A549 (cell line): ENCODE data around the gene ELF2. TPM values are rescaled to one million over a fixed set of nuclear protein-coding genes. Genes with fewer than 3 reads are reported as not detected.

Experiments
- ATAC-seq, 2 experiments: fragments of 200-7000 bp in 1 of 2; fragments of >200 bp in 1 of 2; cut with Nextera tagmentation in 1 of 2; cut with Tn5 transposase in 1 of 2; 3 replicates each; pipeline versions ENCODE4 v1.8.0 to v1.9.1; 2018 to 2020; ENCODE audit warnings: mild to moderate bottlenecking in 1 of 2, moderate library complexity in 1 of 2
- CTCF ChIA-PET: fragments of 300-600 bp; sonication (Branson Sonifier 250); formaldehyde crosslinking; extraction: SDS; loops from one replicate; lab custom pipeline; 2021; ENCODE audit warnings: antibody characterized with exemption, inconsistent platforms; lab: Yijun Ruan, JAX
- POLR2A ChIA-PET: fragments of 350-600 bp; formaldehyde crosslinking; extraction: SDS; loops from one replicate; lab custom pipeline; 2021; ENCODE audit warnings: antibody characterized with exemption, inconsistent platforms; lab: Yijun Ruan, JAX
- DNase-seq, 2 experiments: peaks; one replicate each; pipeline versions ENCODE4 v3.0.0 to v3.0.0-alpha.2; 2011 to 2016; ENCODE audit warnings: low read depth in 1 of 2, low spot score in 1 of 2
- FAIRE-seq: peaks from 2 replicates; lab custom pipeline; 2011; peaks lifted over from hg19 to GRCh38; lab: Jason Lieb, UNC
- H3K27ac ChIP-seq, 2 experiments: fragments of >200 bp; sonication (Bioruptor Twin); formaldehyde crosslinking; 3 replicates each; pipeline ENCODE4 v1.5.1; 2016 to 2017
- H3K4me1 ChIP-seq: fragments of >200 bp; sonication (Bioruptor Twin); formaldehyde crosslinking; 3 replicates; pipeline ENCODE4 v1.6.1; 2016
- H3K4me2 ChIP-seq: fragments of >200 bp; sonication (Bioruptor Twin); formaldehyde crosslinking; 3 replicates; pipeline ENCODE4 v1.6.1; 2016
- H3K4me3 ChIP-seq: fragments of >200 bp; sonication (Bioruptor Twin); formaldehyde crosslinking; 3 replicates; pipeline ENCODE4 v1.5.1; 2016
- H3K9me3 ChIP-seq: fragments of >200 bp; sonication (Bioruptor Twin); formaldehyde crosslinking; 3 replicates; pipeline ENCODE4 v1.6.1; 2016
- ATOH8 ChIP-seq: fragments of 250-450 bp; sonication (Bioruptor Pico); IDR thresholded peaks from 2 replicates; pipeline ENCODE4 v1.5.0; 2020; ENCODE audit warnings: low read depth, mild to moderate bottlenecking, moderate library complexity
- BCL3 ChIP-seq: fragments of >200 bp; sonication (Bioruptor Twin); formaldehyde crosslinking; IDR thresholded peaks from 3 replicates; pipeline ENCODE4 v1.6.1; 2016
- CBX2 ChIP-seq: fragments of 200-600 bp; sonication (generic); IDR thresholded peaks from 2 replicates; pipeline ENCODE4 v1.6.1; 2016; ENCODE audit warnings: low read depth, mild to moderate bottlenecking, borderline replicate concordance
- CBX8 ChIP-seq: fragments of 200-600 bp; sonication (generic); IDR thresholded peaks from 2 replicates; pipeline ENCODE4 v1.6.1; 2016
- CEBPB ChIP-seq, 2 experiments: fragments of >200 bp in 1 of 2; sonication (Bioruptor Twin) in 1 of 2; formaldehyde crosslinking in 1 of 2; IDR thresholded peaks; 2 replicates each; pipeline ENCODE4 v1.6.1; 2012 to 2016
- CTCF ChIP-seq: fragments of >200 bp; sonication (Bioruptor Twin); formaldehyde crosslinking; IDR thresholded peaks from 3 replicates; pipeline ENCODE4 v1.5.1; 2016
- E2F6 ChIP-seq: IDR thresholded peaks from 2 replicates; pipeline ENCODE4 v1.6.1; 2012; ENCODE audit warnings: low read depth, borderline replicate concordance
- EHF ChIP-seq: fragments of 250-450 bp; sonication (Bioruptor Pico); IDR thresholded peaks from 2 replicates; pipeline ENCODE4 v1.5.0; 2020; ENCODE audit warnings: mild to moderate bottlenecking
- EHMT2 ChIP-seq: fragments of 200-600 bp; sonication (generic); IDR thresholded peaks from 2 replicates; pipeline ENCODE4 v1.6.1; 2016; ENCODE audit warnings: antibody characterized with exemption, low read depth, mild to moderate bottlenecking, moderate library complexity
- EP300 ChIP-seq, 2 experiments: fragments of >200 bp; sonication (Bioruptor Twin); formaldehyde crosslinking; IDR thresholded peaks; 2 replicates in 1 of 2; 3 replicates in 1 of 2; pipeline ENCODE4 v1.6.1; 2016 to 2017
- FOSL2 ChIP-seq, 2 experiments: fragments of 450-650 bp in 1 of 2; fragments of >200 bp in 1 of 2; sonication (Bioruptor Twin) in 1 of 2; formaldehyde crosslinking; IDR thresholded peaks; 2 replicates each; pipeline versions ENCODE4 v1.5.0 to v1.6.1; 2016 to 2020; ENCODE audit warnings: mild to moderate bottlenecking in 1 of 2, moderate library complexity in 1 of 2
- FOXS1 ChIP-seq: fragments of 250-450 bp; sonication (Bioruptor Pico); IDR thresholded peaks from 2 replicates; pipeline ENCODE4 v1.5.0; 2020; ENCODE audit warnings: mild to moderate bottlenecking, moderate library complexity
- HES2 ChIP-seq: fragments of >200 bp; sonication (Bioruptor Twin); formaldehyde crosslinking; IDR thresholded peaks from 2 replicates; pipeline ENCODE4 v1.6.1; 2016
- HOXA7 ChIP-seq: fragments of 250-450 bp; sonication (Bioruptor Pico); IDR thresholded peaks from 2 replicates; pipeline ENCODE4 v1.5.0; 2020; ENCODE audit warnings: mild to moderate bottlenecking, moderate library complexity
- MAFK ChIP-seq: fragments of 450-650 bp; IDR thresholded peaks from 2 replicates; pipeline ENCODE4 v1.6.1; 2014; ENCODE audit not compliant: partially characterized antibody
- MAX ChIP-seq: IDR thresholded peaks from 2 replicates; pipeline ENCODE4 v1.6.1; 2012
- MYC ChIP-seq: IDR thresholded peaks from 2 replicates; pipeline ENCODE4 v1.6.1; 2012; ENCODE audit warnings: mild to moderate bottlenecking, inconsistent platforms, low read length, improper control_type of control experiment, borderline replicate concordance
- NPAS2 ChIP-seq: fragments of 250-450 bp; sonication (Bioruptor Pico); IDR thresholded peaks from 2 replicates; pipeline ENCODE4 v1.8.0; 2022; ENCODE audit warnings: mild to moderate bottlenecking, moderate library complexity, borderline replicate concordance
- PBX3 ChIP-seq: IDR thresholded peaks from 2 replicates; pipeline ENCODE4 v1.6.1; 2012
- PHF8 ChIP-seq: fragments of 200-600 bp; sonication (generic); IDR thresholded peaks from 2 replicates; pipeline ENCODE4 v1.6.1; 2016; ENCODE audit warnings: low read depth, mild to moderate bottlenecking, antibody characterized with exemption, moderate library complexity, borderline replicate concordance
- RCOR1 ChIP-seq: fragments of 150-350 bp; IDR thresholded peaks from 2 replicates; pipeline ENCODE4 v1.6.1; 2014; ENCODE audit warnings: antibody characterized with exemption, low read length, low read depth
- REST ChIP-seq: fragments of 200-600 bp; sonication (generic); IDR thresholded peaks from 2 replicates; pipeline ENCODE4 v1.6.1; 2016; ENCODE audit warnings: antibody characterized with exemption, mild to moderate bottlenecking, moderate library complexity
- RNF2 ChIP-seq: fragments of 200-600 bp; sonication (generic); IDR thresholded peaks from 2 replicates; pipeline ENCODE4 v1.6.1; 2016; ENCODE audit warnings: low read depth, mild to moderate bottlenecking, antibody characterized with exemption, moderate library complexity, borderline replicate concordance
- SMC3 ChIP-seq: fragments of >200 bp; sonication (Bioruptor Twin); formaldehyde crosslinking; IDR thresholded peaks from 3 replicates; pipeline ENCODE4 v1.6.1; 2018; ENCODE audit warnings: inconsistent platforms
- SREBF2 ChIP-seq: fragments of 450-650 bp; IDR thresholded peaks from 2 replicates; pipeline ENCODE4 v1.6.1; 2014; ENCODE audit warnings: mild to moderate bottlenecking, moderate library complexity
- ZFP36 ChIP-seq: fragments of 450-650 bp; IDR thresholded peaks from 2 replicates; pipeline ENCODE4 v1.6.1; 2014; ENCODE audit warnings: borderline replicate concordance; ENCODE audit not compliant: partially characterized antibody
- ZSCAN20 ChIP-seq: fragments of 250-450 bp; sonication (Bioruptor Pico); IDR thresholded peaks from 2 replicates; pipeline ENCODE4 v1.8.0; 2022; ENCODE audit warnings: mild to moderate bottlenecking, moderate library complexity
- WGBS: methylation state at CpG from one replicate; pipeline ENCODE4 v1.1.6; 2017; ENCODE audit errors: missing lambda C conversion rate; 5-methylcytosine and 5-hydroxymethylcytosine counted together
- polyA plus RNA-seq, 4 experiments: library from polyadenylated mRNA; depleted of rRNA in 3 of 4; stranded (reverse); fragments of >200 nt; fragmentation: RNase III in 1 of 4; extraction: RNeasy Plus Mini Kit Qiagen cat#74134 plus additional on column Dnase treatment in 1 of 4; gene quantifications; 2 replicates in 3 of 4; 3 replicates in 1 of 4; pipeline ENCODE4 v1.2.3, GENCODE V29; 2011 to 2017

Gene ELF2
- polyA plus RNA-seq, 2 of the 4 experiments (the other 2 are of a cell fraction) = 12.7 to 24.3 TPM

GRCh38 chr4:139126898-139127297 is 50.1 kb downstream of the ELF2 start:
- Histone ChIP-seq H3K9me3 (no peaks in the 10 kb centered on the region), H3K4me2 (no peak overlapping the region), H3K4me3 (no peak overlapping the region), H3K4me1 (0 out of 3 replicates have a peak, but pooled peaks cover 3% of the 10 kb centered on the region), H3K27ac (no peak overlapping the region)
- CTCF ChIA-PET = no interaction called here
- TF ChIP-seq EHMT2 (no peak), ZFP36 (no peak), REST (no peak), BCL3 (no peak), FOXS1 (CRISPR knock-in tag) (no peak), HOXA7 (CRISPR knock-in tag) (no peak), ATOH8 (CRISPR knock-in tag) (no peak), NPAS2 (CRISPR knock-in tag) (no peak), PHF8 (no peak), RCOR1 (no peak), RNF2 (no peak), MAFK (no peak), MAX (no peak), EHF (CRISPR knock-in tag) (no peak), CBX8 (no peak), ZSCAN20 (CRISPR knock-in tag) (no peak), CEBPB (IDR thresholded peaks at IDR 0.05) (no peak), HES2 (no peak), PBX3 (no peak)
- ATAC-seq = no peak
- POLR2A ChIA-PET = no interaction called here
- FAIRE-seq = no peak
- no peak for DNase-seq
- whole genome bisulfite sequencing = 84% methylated on average over 3 of the region's 3 CpGs

- Histone ChIP-seq H3K4me3 (no peak overlapping the region), H3K4me1 (no peaks in the 10 kb centered on the region), H3K4me2 (no peak overlapping the region), H3K27ac (no peak overlapping the region), H3K9me3 (no peaks in the 10 kb centered on the region)
- CTCF ChIA-PET = no interaction called here
- FAIRE-seq (no peak), ATAC-seq (no peak), DNase-seq (no peak)
- TF ChIP-seq E2F6 = no peak
- no peak for TF ChIP-seq PHF8
- TF ChIP-seq SMC3 = no peak
- no peak for TF ChIP-seq EP300 (IDR thresholded peaks at IDR 0.05)
- no peak for TF ChIP-seq MYC
- no peak for TF ChIP-seq CTCF
- TF ChIP-seq SREBF2 = no peak
- TF ChIP-seq CBX2 = no peak
- no peak for TF ChIP-seq MAX
- TF ChIP-seq FOSL2 (IDR thresholded peaks at IDR 0.05) = no peak
- no peak for TF ChIP-seq FOSL2 (CRISPR knock-in tag; IDR thresholded peaks at IDR 0.05)
- WGBS = 86% methylated on average over 2 of the region's 2 CpGs
- POLR2A ChIA-PET = no interaction called here
Measured at GRCh38 chr4:139123910-139124309, 53.1 kb downstream of the ELF2 start.
